NCI-H524 treated with DMSO at 0.1 percent for 48 hours (cell line): ENCODE results near the gene DCDC1.
A peak's percentile ranks its signal among the peaks of the same experiment; 100 is the strongest.

Experiments used
- DNase-seq: peaks from one replicate; lab custom pipeline; 2025; lab: John Stamatoyannopoulos, UW

Gene DCDC1

GRCh38 chr11:31106968-31107576 lies 262.5 kb downstream of the DCDC1 start:
- DNase-seq, result peak; percentile 21

GRCh38 chr11:31106326-31106725 lies 263.2 kb downstream of the DCDC1 start:
- peak; percentile 88 for DNase-seq

DNA sequence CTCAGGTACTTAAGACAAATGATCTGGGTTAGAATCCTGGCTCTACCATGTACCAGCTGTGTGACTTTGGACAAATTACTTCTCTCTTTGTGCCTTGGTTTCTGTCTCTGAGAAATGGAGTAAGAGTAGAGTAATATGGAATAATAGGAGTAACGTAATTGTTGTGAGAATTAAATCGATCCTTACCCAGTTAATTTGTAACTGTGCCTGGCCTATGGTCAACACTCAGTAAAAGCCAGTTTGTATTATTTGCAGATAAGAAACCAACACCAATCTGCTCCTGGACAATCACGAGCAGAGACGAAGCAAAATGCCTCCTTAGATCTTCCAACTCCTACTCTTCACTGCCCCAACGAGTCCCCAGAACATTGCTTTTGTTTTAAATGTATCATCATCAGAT lies 266.7 kb downstream of the DCDC1 start:
- DNase-seq, result no peak

DNA sequence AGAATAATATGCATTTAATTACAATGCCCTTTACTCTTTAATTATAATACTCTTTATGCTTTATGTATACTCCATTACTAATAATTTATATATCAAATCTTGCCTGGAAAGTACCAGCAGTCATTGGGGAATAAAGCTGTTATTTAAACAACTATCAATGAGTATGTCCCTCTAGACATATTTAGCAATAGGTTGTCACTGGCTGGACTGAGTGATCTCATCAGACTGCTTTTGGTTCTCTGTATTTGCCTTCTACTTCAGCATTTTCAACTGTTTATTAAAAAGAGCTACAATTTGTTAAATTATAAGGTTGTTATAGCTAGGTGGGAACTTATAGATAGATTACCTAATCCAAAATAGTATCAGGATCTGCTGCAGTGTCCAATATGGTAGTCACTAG lies 267.2 kb downstream of the DCDC1 start:
- DNase-seq, result no peak

- no peak for DNase-seq
These were observed 273.2 kb downstream of the DCDC1 start for GRCh38 chr11:31096191-31096805.

- DNase-seq, result no peak
These were observed 276.9 kb downstream of the DCDC1 start for GRCh38 chr11:31092638-31093037.

GRCh38 chr11:31089117-31089516 lies 280.4 kb downstream of the DCDC1 start:
- DNase-seq, result no peak

GRCh38 chr11:31069447-31070205 lies 299.9 kb downstream of the DCDC1 start:
- no peak for DNase-seq

- DNase-seq, result no peak
These were observed 308.7 kb downstream of the DCDC1 start for GRCh38 chr11:31060880-31061279.

DNA sequence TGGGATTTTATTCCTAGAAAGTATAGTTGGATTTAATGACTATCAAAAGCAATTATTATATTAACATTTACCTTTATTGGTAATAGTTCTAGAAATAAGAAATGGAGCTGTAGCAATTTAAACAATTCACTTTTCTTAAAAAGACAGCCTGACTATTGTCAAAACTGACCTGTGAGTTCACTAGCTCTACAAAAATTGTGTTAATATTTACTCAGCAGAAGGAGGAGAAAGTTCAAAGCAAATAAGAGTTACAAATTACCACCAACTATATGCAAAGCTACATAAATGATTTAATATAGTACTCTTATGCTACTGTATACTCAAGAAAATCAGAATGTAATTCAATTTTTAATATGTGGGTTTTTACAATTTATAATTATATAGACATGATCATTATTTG lies 310.0 kb downstream of the DCDC1 start:
- DNase-seq, result no peak

- no peak for DNase-seq
These were observed 319.3 kb downstream of the DCDC1 start for GRCh38 chr11:31050061-31050765.

DNA sequence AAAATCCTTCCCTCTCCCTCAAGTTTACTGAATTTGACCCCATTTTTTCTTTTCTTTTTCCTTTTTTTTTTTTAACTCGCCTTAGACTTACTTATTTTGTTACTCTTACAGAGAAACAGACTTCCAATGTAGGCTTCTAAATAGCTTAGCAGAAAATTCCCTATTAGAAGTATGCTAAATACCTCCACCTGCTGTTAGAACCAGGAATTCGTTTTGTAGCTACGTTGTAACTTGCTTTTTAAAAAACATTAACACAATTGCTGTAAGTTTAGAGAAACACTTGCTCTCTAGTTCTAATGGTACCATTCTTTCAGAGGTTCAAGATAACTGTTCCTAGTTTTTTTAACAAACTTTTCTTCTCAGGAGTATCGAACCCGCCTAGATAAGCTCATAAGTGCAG lies 324.2 kb downstream of the DCDC1 start:
- DNase-seq, result no peak

GRCh38 chr11:31030138-31030792 lies 339.3 kb downstream of the DCDC1 start:
- DNase-seq, result no peak

DNA sequence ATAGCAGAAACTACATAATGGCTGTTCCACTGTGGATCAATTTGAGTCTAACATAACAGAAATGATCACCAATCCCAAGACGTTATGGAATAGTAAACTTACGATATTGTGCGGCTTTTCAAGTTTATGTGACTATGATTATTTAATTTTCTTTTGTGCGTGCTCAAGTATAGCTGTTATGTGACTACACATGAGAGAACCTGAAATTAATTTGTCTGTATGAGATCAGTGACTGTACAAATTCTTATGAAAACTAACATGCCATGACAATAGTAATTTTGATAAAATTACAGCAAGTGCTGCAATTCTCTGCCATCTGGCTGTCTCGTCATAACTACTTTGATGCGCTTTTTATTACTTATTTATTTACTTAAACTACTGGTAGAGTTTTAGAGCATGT lies 343.2 kb downstream of the DCDC1 start:
- no peak for DNase-seq

- no peak for DNase-seq
These were observed 347.5 kb downstream of the DCDC1 start for GRCh38 chr11:31022080-31022479.

DNA sequence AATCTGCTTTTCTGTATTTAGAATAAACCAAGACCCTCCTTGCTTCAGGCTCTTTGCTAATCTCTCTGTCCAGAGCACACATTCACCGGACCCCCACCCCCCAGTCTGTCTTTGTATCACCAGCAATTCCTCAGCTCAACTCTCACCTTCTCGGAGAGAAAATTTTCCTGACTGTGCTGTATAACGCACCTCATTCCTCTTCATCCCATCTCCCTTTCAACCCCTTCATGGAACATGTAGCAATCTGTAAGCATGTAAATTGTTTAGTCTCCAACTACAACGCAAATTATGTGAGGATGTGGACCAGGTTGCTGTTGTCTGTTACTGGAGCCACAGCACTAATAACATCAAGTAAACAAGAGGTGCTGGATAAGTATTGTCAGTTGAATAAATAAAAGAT lies 349.8 kb downstream of the DCDC1 start:
- DNase-seq, result no peak

- DNase-seq, result no peak
These were observed 364.3 kb downstream of the DCDC1 start for GRCh38 chr11:31005202-31005601.

DNA sequence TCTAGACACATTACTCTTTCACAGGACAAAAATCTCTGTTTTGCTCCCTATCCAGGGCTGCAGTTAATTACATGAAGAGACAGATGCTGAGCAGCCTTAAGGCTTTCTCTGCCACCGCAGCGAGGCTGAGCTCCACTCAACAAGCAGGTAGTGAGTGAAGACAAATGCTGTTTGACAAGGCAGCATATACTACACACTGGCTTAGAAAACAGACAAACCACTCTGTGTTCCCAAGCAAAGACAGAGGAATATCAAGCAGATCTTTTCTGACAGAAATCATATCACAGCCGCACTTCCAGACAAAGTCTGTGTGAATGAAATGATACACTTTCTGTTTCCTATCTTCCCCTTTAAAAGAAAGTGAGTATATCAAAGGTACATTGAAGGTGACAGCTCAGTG lies 368.1 kb downstream of the DCDC1 start:
- DNase-seq, result no peak

DNA sequence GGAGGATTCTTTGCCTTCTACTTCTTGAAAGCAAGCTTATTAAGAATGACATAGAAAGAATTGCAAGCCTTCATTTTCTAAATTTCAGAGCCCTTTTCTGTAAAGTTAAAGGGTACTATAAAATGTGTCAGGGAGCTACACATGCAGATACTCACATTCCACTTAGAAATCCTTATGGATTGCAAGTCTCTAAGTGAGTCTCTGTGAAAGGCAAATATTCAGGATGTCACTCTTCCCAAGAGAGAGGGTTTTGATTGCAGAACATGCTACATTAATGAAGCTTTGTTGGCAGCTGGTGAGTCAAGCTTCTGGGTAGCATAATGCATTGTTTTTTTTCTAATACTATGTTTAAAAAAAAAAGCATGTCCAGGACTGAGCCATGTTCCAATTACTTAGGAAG lies 369.2 kb downstream of the DCDC1 start:
- no peak for DNase-seq

GRCh38 chr11:30992513-30992849 lies 377.1 kb downstream of the DCDC1 start:
- no peak for DNase-seq

DNA sequence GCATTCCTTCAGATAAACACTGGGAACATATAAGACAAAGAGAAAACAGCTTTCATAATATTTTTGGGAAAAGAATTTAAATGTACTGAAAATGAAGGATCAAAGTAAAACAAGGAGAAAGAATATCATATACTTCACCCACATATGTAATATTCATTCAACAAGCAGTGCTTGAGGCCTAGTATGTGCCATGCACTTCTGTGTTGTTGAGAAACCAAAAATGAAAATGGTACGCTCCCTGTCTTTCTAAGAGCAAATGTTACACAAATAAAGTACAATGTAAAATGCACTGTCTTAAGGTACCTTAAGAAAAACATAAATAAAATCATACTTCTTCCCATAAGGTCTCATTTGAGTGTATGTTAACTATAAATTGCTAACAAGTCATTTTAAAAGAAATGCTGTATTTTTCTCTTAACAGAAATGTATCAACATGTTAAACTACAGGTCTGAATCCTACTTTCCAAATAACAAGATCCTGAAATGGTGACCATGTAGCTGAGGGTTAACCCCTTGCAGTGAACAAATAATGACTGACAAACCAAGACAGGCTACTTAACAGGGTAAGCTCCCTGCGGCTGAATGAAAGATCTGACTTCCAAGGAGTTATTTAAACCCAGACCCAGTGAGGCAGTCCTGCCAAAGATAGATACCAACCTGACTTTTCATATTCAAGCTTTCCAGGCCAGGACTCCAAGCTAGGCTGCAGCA lies 377.6 kb downstream of the DCDC1 start:
- DNase-seq, result no peak

DNA sequence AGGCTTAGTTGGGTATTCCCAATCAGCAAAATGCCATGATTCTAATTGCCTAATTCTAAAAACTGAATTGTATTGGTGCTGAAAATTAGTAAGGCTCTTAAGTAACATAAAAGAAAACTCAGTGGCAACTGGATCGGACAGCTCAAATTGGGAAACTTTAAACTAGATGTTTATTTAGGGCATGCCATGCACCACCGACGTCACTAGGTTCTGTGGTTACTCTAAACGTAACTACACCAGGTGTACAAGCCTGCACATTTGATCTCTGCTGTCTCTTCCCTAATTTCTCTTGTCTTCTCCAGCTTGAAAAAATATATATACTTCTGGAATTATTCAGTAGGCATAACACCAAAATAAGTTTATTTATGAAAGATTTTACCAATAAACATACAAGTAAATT lies 378.2 kb downstream of the DCDC1 start:
- DNase-seq, result no peak
